ENCODE measurements around the gene HOXB9.

The HOXB9 gene

GRCh38 chr17:48639136-48639535, 13.0 kb upstream of the HOXB9 start:
- no peak for DNase-seq

- DNase-seq: no peak
These were observed 11.4 kb upstream of the HOXB9 start for GRCh38 chr17:48637323-48638260.

- peak; percentile 54 to 57 for DNase-seq
These were observed 10.2 kb upstream of the HOXB9 start for GRCh38 chr17:48636177-48637018.

- no peak for DNase-seq
These were observed 8.5 kb upstream of the HOXB9 start for GRCh38 chr17:48634493-48635208.

- DNase-seq: no peak
These were observed 7.1 kb upstream of the HOXB9 start for GRCh38 chr17:48633266-48633677.

- no peak for DNase-seq
These were observed 6.6 kb upstream of the HOXB9 start for GRCh38 chr17:48632579-48633265.

GRCh38 chr17:48631693-48632578, 5.8 kb upstream of the HOXB9 start:
- no peak for DNase-seq

GRCh38 chr17:48630925-48631692, 5.0 kb upstream of the HOXB9 start:
- no peak for DNase-seq

GRCh38 chr17:48630009-48630924, 4.1 kb upstream of the HOXB9 start:
- no peak for DNase-seq

- no peak for DNase-seq
These were observed 3.2 kb upstream of the HOXB9 start for GRCh38 chr17:48629411-48629759.

- no peak for DNase-seq
These were observed 2.7 kb upstream of the HOXB9 start for GRCh38 chr17:48628649-48629410.

- DNase-seq: no peak
These were observed 1.7 kb upstream of the HOXB9 start for GRCh38 chr17:48627623-48628521.

GRCh38 chr17:48627118-48627597, 1.0 kb upstream of the HOXB9 start:
- DNase-seq: no peak

- peak in 1 of 2 experiments; percentile 37 for DNase-seq
These were observed 488 bp downstream of the HOXB9 start for GRCh38 chr17:48625495-48626244.

GRCh38 chr17:48624544-48625494, 1.3 kb downstream of the HOXB9 start:
- no peak for DNase-seq

Data from activated CD4-positive, alpha-beta T cell treated with anti-CD3 and anti-CD28 coated beads, Interleukin-2, amount 50 U/mL, for 4 hours (primary cell).